GM18498 (cell line): ENCODE data around the gene MCRS1.
"Not testable (repeated sequence)": the region's sequence is repeated elsewhere in the genome, so short reads cannot be mapped to it uniquely, and the experiment has no call there.

Experiments used
- ATAC-seq: cut with Tn5 transposase; IDR thresholded peaks from one replicate; pipeline ENCODE4 v1.9.1; 2021; ENCODE audit warnings: mild to moderate bottlenecking, moderate library complexity; ENCODE audit not compliant: unreplicated experiment

Gene MCRS1

DNA sequence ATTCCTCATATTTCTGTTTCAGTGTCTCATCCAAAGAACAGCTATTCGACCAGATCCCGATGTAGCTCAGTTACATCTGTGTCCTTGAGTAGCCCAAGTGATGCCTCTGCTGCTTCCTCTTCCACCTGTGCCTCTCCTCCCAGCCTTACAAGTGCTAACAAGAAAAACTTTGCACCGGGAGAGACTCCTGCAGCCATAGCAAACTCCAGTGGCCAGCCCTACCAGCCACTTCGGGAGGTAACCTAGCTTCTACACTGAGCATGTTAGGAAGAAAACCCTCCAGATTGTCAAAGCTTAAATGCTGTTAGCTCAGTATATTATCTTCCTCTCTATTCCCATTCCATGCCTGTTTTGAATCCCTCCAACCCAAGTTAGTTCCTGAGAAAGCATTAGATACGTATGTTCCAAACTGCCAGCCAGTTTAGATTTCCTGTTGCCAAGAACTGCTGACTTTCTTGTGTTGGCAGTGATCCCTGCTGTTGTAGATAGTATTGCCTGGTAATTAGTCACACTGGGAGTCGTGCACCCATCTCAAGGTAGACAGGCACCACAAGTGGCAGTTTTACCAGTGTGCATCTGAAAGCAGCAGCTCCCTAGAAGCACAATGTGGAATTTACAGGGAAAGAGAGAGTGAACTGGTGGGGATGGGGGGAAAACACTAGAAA is 43.1 kb downstream of the MCRS1 start:
- ATAC-seq, result no peak

GRCh38 chr12:49521389-49521788 is 46.6 kb downstream of the MCRS1 start:
- no peak for ATAC-seq

DNA sequence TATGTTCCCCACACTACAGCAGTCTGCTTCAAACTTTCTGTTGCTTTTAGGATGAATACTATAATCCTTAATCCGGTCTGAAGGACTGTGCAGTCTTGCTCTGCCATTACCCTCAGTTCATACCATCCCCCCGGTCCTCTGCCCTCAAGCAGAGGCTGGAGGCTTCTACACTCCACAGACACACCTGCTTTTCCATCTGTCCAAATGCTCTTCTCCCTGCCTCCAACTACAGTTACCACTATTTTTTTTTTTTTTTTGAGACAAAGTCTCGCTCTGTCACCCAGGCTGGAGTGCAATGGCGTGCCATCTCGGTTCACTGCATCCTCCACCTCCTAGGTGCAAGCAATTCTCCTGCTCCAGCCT is 48.4 kb downstream of the MCRS1 start:
- ATAC-seq, result no peak

DNA sequence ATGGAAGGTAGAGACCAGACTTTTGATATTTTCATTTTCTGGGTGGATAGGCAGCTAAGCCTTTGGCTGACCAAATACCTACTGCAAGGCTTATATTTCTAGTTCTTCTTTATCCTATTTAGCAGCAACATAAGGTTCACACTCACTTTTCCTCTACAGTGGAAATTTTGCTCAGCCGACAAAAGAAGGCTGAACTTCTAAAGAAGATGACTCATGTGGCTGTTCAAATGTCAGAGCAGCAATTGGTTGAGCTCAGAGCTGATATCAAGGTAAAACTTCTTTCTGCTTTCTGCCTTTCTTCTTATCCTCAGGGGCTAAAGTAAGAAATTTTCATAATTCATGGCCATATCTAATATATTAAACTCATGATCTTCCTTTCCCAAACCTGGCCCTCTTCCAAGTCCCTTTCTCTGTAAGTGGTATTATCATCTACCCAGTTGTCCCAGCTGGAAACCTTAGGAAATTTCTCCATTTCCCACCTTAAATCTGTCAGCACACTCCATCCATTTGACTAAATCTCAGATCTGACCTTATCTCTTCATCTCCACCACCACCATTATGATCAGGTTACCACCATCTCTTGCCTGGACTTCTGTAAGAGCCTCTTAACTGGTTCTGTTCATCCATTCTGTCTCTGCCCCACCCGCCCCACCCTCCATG is 48.9 kb downstream of the MCRS1 start:
- ATAC-seq, result no peak

DNA sequence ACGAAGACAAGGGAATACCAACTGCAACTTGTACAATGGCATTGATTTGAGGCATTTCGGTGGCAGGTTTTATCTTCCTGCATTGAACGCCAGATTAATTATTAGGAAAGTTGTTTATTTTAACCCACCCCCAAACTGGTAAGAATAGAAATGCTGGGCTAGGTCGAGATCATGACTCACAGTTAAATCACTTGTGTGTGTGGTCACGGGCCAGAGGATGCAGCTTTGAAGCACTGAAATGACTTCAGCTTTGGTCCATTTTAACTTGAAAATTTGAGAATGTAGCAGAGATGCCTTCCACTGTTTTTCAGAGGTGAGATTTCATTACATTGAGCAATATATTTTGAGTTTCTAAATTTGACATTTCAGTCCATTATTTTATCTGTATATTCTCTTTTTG is 52.7 kb downstream of the MCRS1 start:
- no peak for ATAC-seq

DNA sequence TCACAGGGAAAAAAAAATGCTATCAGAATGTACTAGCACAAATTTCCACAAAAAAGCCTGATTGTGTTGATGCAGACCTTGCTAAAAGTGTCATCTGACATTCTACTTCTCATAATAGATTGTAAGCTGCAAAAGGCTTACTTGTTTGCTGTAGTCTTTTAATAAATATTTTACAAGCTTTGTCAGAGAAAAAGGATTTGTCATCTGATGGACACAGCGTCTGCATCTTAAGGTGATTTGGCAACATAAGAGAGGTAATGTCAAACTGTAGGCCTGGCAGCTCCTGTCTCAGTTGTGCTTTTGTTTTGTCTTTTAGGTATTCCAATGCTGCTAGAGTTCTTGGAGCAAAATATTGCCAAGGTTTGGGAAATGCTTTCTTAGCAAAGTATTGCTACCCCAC is 55.4 kb downstream of the MCRS1 start:
- ATAC-seq, result no peak

- no peak for ATAC-seq
Observed at GRCh38 chr12:49511410-49511809, 56.5 kb downstream of the MCRS1 start.

- ATAC-seq, result not testable (repeated sequence)
Observed at GRCh38 chr12:49509681-49510080, 58.3 kb downstream of the MCRS1 start.
